Activated CD4-positive, alpha-beta T cell treated with anti-CD3 and anti-CD28 coated beads for 1 hour (primary cell): Measurements from ENCODE around the gene CEMIP2.
"Not testable (repeated sequence)": the region's sequence is repeated elsewhere in the genome, so short reads cannot be mapped to it uniquely, and the experiment has no call there.

Source experiments
- DNase-seq: peaks from one replicate; pipeline ENCODE4 v3.0.0-alpha.2; 2020

The CEMIP2 gene

DNA sequence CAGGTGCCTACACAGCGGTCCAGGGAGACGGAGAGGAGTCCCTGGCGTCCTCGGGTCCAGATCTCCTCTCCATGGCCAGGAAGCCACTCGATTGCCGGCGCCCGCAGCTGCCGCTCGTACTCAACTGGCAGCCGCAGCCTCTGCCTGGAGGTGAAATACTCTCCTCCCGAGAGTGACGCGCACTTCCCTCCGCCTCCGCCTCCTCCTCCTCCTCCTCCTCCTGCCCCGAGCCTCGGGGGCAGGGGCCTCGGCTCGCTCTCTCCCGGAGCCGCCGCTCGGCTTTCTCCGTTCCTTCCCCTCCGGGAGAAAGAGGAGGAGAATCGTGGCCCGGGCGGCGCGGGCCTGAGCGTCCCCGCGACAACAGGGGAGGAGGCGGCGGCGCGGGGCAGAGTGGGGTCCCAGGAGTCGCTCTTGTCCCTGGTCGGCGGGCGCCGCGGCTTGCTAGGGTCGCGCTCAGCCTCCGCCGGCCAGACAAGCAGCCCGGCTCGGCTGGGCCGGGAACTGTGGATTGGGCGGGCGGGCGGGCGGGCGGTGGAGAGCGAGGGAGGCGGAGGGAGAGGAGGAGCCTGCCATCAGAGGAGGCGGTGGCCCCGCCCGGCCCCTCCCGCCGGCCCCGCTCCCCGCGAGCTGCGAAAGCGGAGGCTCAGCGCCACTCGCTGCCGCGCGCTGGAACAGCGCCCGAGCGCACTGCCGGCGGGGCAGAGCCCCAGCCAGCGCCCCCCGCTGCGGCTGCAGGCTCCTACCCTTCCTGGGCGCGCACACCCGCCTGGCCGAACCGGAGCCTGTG is at the start of gene CEMIP2:
Gene CEMIP2 (minus strand): TSS at position 126 of the 787 bp plus-strand sequence. CDS start 18,140 bp downstream, outside the sequence.
- peak; percentile 83 for DNase-seq

DNA sequence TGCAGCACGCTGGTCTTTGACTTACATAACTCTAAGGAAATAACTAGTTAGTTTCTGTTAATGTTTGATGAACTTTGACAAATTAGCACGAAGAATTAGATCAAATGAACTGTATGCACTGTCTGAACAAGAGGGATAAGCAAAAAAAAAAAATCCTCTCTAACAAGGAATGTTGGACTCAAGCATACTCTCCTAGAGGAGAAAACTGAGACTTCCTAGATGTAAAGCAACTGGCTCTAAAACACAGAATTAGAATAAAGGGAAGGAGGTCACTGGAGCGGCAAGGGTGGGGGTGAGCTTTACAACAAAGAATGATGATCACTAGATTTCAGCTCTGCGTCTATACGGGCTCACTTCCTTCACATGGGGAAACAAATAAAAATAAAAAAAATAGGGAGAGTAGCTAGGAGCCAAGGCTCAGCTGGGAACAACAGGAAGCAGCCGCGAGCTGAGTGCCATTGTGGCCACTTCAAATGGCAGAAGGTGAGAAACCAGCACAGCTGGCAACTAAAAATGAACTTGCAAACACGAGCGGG is 48.7 kb upstream of the CEMIP2 start:
- DNase-seq = no peak

- no peak for DNase-seq
Observed at GRCh38 chr9:71814815-71815214, 46.5 kb upstream of the CEMIP2 start.

DNA sequence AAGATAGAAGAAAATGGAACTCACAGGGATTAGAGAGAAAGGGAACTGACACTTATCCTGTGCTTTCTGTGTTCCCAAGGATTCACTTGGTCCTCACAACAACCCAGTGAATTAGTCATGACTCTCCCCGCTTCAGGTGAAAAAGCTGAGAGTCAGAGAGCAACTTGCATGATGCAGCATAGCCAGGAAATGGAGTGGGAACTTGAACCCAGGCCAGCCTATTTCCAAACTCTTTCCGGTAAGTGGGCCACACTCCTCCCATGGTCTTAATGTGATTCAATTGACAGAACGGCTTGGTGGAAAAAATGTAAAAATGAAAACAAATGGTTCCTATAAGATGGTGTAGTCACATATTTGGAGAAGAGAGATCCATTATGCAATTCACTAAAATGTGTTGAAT is 45.9 kb upstream of the CEMIP2 start:
- DNase-seq = no peak

- DNase-seq = no peak
Observed at GRCh38 chr9:71812385-71812784, 44.1 kb upstream of the CEMIP2 start.

DNA sequence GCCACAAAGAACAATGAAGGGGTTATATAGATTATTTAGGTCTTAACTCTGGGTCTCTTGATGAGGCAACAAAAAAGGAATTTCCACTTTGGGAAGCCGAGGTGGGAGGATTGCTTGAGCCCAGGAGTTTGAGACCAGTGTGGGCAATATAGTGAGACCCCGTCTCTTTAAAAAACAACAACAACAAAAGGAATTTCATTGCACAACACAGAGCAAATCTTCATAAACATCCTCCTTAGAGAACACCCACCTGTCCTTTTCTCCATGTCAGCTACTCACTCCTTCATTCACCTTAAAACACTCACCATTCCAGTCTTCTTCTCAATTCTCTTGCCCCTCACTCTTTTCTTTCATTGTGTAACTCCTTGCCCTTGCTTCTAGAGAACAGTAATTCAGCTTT is 39.8 kb upstream of the CEMIP2 start:
- no peak for DNase-seq

- DNase-seq = peak; percentile 36
Observed at GRCh38 chr9:71806901-71807307, 38.6 kb upstream of the CEMIP2 start.

DNA sequence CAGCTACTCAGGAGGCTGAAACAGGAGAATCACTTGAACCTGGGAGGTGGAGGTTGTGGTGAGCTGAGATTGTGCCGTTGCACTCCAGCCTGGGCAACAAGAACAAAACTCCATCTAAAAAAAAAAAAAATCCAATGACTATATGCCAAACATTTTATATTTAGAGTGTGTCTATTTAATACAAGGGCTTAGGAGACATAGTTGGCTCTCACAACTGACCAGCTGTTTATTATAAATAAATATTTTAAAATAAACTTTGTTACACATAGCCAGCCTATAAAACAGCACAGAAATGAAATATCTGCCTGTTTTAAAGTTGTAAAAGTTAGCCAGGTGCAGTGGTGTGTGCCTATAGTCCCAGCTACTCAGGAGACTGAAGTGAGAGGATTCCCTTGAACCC is 36.8 kb upstream of the CEMIP2 start:
- DNase-seq = not testable (repeated sequence)

DNA sequence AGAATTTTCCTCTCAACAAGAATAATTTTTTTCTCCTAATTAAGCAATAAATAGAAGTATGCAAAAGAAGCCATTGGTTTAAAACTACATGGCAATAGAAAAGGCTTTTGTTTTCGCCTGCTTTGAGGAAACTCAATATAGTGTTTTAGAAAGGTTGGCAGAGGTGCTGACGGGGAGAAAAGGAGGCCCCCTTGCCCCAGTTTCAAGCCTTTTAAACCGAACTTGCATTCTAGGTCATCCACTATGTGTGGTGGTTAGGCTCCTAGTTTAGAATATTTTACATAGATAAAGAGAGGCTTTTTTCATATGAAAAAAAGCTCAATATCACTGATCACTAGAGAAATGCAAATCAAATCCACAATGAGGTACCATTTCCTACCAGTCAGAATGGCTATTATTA is 33.5 kb upstream of the CEMIP2 start:
- no peak for DNase-seq

- DNase-seq = no peak
Observed at GRCh38 chr9:71797266-71797665, 29.0 kb upstream of the CEMIP2 start.

DNA sequence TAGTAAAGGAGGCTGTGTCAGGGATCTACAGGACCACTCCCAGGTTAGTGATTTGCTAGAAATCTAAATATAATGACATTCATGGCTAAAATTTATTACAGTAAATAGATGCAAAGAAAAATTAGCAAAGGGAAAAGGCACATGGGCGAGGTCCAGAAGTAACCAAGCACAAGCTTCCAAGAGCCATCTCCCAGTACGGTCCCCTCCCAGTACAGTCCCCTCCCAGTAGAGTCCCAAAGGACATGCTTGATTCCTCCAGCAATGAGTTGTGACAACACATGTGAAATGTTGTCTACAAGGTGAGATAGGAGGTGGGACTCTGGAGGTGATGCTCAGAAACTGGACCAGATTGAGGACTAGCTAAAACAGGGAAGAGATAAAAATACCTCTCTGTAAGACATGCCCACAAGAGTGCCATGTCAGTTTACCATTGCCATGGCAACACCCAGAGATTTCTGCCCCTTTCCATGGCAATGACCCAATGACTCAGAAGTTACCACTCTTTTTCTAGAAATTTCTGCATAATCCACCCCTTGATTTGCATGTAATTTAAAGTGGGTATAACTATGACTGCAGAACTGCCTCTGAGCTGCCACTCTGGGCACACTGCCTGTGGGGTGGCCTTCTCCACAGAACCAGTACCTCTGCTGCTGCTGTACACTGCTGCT is 27.9 kb upstream of the CEMIP2 start:
- no peak for DNase-seq

DNA sequence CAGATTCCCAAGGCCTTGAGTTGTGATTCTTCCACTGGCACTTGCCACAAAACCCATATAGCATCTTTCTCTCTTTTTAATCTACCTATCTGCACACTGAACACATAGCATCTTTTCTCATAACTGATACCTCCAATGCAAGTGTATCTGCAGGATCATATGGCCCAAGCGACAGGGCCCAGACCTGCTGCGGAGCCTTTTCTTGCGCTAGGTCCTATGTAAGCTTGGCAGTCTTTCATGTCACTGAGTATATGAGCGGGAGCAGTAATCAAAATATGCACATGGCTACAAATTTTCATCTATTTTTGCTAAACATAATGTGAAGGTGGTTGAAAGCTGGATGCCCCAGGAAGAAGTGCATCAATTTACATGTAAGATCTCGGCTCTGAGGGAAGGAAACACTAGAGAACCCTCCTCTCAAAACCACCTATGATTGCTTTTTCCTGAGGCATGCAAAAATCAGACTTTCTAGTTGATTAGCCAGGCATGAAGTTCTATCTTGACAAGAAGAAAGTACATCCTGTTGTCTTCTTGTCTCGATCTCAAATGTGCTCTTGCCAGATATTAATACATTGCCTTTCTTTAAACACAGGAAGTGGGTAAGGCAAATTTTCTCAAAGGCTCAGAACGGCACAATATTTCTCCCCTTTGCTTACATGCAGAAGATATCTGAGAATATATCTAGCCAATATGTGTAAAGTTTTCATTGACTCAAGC is 26.9 kb upstream of the CEMIP2 start:
- no peak for DNase-seq

DNA sequence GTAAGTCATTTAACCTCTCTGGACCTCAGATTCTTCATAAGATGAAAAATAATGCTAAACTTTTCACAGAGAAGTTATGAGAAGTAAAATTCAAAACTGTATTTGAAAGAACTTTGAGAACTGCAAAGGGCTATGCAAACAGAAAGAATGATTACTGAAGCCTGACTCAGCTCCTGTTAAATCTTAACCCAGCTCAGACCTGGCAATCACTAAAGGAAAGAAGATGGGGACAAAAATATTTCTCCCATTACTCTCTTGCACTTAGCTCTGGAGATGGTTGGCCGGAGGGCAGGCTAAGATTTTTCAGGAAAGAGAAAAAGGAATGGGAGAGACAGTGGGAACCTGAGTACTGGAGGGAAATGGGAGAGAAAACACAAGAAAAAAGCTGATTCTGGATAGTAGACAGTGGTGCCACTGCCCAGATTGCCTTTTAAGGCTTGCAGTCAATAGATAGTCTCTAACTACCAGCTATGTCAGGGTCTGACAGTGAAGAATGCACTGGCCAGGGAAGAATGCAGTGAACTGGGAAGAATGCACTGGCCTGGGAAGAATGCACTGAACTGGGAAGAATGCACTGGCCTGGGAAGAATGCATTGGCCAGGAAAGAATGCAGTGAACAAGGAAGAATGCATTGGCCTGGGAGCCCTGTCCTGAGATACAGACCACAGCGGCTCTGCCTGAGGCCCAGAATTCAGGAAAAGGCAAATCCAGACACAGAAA is 25.2 kb upstream of the CEMIP2 start:
- DNase-seq = no peak

GRCh38 chr9:71791875-71792274 is 23.6 kb upstream of the CEMIP2 start:
- DNase-seq = no peak

GRCh38 chr9:71790296-71790695 is 22.0 kb upstream of the CEMIP2 start:
- DNase-seq = no peak

DNA sequence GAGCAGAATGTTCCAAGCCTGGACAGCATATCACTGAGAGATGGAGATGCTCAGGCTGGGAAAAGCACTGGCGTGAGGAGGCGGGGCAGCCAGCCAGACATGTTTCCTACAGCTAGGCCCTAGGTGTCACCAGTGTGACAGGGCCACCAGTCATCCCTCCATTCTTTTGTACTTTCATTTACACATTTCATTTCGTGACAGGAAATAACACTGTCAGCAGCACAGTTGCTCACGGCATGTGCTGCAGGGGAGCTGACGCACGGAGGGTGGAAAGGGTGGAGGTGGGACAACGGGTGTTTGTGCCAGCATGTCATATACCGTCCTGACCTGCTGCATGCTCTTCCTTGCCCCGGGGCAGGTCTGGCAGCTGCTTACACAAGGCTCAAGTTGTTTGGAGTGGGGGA is 14.8 kb upstream of the CEMIP2 start:
- DNase-seq = peak; percentile 78

DNA sequence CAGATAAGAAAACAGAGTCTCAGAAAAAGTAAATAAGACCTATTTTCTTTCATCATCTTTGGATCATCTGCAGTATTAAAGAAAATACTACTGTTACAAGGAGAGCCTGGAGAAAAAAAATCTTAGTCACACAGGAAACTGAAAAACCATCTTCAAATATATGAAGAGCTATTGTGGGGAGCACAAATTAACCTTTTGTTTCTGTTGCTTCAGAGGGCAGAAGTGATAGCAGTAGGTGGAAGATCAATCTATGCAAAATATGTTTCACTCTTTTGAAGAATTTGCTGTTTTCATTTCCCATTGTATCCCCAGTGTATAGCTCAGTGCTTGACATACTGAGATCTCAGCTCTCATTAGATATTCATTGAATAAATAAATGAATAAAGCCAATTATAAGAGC is 13.1 kb upstream of the CEMIP2 start:
- DNase-seq = no peak

DNA sequence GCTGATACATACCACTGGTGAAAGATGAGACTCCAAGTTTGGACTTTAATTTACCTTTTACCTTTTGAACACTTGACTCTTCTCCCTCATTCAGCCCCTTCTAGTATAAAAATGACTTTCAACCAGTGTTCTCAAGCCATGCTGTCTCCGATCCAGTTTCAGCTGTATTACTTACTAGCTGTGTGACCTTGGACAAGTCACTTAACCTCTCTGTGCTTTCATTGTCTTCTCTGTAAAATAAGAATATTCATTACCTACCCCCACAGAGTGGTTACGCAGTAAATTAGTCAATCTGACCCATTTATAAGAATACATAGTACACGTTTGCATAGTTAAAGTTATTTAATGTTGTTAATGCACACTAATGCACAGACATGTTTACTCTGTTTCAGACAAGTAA is 12.6 kb upstream of the CEMIP2 start:
- DNase-seq = no peak

DNA sequence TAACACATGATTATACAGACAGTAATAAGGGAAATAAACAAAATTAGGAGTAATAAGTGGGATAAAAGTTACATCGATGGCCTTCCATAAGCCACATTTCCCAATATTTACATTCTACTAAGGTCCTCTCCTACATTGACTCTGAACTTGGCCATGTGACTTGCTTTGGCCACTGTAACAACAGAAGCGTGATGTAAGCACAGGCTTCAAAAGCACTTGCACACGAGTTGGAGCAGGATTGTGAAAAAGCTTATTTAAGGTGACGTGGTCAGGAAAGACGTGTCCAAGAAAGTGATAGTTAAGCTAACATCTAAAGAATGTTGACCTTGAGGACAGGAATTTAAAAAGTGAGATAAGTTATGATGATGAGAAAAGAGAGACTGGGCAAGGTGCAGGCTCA is 9.8 kb upstream of the CEMIP2 start:
- no peak for DNase-seq

DNA sequence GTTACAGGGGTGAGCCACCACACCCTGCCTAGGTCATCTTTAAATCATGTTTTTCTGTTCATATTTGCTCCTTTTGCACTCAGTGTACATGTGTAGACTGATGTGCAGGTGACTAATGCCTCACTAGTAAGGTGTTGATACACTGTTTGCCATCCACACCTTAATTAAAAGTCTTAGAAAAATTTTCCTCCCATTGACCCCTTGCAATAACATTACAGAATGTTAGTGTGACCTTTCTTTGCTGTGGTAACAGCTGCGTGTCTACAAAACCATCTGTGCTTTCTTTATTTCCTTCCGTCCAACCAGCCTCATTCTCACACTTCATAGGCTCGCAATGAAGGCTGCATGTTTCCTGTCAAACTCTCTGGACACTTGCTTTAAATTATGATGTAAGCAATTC is 6.6 kb upstream of the CEMIP2 start:
- no peak for DNase-seq

GRCh38 chr9:71772726-71773125 is 4.4 kb upstream of the CEMIP2 start:
- no peak for DNase-seq

DNA sequence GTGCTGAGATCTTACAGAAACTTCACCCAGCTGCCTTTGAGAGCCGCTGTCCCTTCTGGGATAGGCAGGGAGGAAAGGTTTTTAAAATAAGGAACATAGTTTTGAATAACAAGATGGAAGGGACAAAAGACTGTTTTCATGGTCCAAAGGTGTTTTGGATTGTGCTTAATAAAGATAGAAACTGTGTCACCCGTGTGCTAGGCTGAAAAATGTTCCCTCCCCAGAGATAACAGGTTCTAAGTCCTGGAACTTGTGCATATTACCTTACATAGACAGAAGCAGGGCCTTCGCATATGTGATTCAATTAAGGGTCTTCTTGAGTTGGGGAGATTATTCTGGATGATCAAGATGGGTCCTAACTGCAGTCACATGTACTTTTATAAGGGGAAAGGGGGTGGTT is 1.9 kb upstream of the CEMIP2 start:
- DNase-seq = no peak
